COR-L47 (cell line): ENCODE data around the gene ITPRID2.
A peak's percentile ranks its signal among the peaks of the same experiment; 100 is the strongest.
"Not testable (repeated sequence)": the region's sequence is repeated elsewhere in the genome, so short reads cannot be mapped to it uniquely, and the experiment has no call there.

Source experiments
- DNase-seq: peaks from one replicate; lab custom pipeline; 2025; lab: John Stamatoyannopoulos, UW

The ITPRID2 gene

DNA sequence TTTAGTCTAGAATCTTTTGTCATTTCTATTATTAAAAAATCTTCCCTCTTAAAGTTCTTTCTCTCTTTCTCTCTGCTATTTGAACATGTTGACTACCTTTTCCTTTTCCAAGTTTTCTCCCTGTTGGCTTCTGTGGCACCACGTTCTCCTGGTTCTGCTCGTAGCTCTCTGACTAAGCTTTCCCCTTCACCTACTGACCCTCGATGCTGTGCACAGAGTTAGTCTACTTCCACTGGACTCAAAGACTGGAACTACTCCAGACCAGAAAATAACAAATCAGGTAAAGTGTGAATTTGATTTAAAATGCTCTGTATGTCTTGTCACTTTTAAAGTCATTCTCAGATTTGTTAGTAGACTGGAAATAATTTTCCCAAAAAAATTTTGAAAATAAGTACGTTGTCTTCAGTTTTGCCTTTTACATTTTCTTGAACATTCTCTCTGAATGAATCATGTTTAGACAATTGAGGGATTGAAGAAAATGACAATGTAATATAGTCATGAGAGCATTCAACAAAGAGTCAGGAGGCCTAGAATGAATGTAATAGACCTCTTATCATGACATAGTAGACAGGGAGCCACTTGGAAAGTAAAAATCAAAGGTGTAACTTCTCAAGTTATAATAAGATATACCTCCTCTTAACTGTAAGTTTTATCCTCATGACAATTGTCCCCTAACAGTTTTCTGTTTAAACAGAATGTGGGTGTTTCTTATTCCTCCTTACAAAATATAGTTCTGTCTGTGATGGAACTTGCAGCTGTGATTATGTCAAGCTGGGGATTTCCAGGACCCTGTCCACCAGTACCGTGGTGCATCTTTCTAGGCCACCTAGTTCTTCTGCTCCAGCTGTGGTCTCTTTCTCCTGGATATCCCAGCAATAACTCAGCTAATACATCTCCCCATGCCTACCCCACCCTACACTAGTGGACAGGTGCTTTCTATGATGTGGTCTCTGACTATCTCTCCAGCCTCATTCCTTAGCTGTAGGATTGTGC lies 25.5 kb downstream of the ITPRID2 start:
- no peak for DNase-seq

GRCh38 chr2:181918188-181918587 lies 26.7 kb downstream of the ITPRID2 start:
- DNase-seq: no peak

DNA sequence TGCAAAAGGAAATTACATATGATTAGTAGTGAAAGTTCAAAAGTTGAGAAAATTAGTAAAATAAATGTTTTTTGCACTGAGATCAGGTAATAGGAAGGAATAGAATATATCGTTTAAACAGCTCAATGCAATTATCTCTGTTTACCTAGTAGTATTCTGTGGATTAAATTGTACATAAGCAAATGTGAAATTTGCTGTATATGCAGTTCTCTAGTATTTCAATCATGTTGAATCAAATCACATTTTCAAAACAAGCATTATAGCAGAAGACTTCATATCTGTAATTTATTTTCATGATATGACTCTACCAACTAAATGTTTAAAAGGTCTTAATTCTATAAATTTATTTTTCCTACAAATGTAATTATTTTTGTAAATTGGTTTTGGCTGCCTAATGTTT lies 31.6 kb downstream of the ITPRID2 start:
- no peak for DNase-seq

GRCh38 chr2:181924336-181924735 lies 32.8 kb downstream of the ITPRID2 start:
- no peak for DNase-seq

- no peak for DNase-seq
Observed at GRCh38 chr2:181934694-181935093, 43.2 kb downstream of the ITPRID2 start.

DNA sequence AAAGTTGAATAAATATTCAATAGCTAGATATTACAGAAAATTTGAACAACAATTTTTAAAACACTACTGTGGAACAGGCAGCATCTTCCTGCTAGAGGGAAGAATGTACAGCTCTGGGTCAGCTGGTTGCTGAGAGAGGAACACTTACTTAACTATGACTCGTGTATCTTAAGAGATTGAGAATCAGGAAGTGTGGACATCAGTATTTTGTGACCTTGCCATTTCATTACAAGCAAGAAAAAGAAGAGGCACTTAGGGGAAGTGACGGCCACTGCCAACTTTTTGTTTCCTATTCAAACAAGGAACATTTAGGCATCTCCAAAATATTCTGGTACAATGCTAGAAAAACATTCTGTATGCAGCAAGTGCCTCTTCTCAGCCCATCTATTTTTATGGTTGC lies 45.9 kb downstream of the ITPRID2 start:
- no peak for DNase-seq

- no peak for DNase-seq
Observed at GRCh38 chr2:181943411-181944124, 52.0 kb downstream of the ITPRID2 start.

GRCh38 chr2:181944164-181944913 lies 52.8 kb downstream of the ITPRID2 start:
- no peak for DNase-seq

DNA sequence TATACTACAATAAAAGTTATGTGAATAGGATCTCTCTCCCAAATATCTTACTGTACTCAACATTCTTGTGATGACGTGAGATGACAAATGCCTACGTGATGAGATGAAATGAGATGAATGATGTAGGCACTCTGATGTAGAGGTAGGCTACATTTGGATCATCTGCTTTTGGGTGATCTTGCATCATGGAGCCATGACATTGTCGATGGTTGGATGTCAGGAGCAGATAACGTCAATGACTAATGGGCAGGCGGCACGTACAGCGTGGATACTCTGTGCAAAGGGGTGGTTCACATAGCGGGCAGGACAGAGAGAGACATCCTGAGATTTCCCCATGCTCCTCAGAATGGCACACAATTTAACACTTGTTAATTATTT lies 53.4 kb downstream of the ITPRID2 start:
- no peak for DNase-seq

DNA sequence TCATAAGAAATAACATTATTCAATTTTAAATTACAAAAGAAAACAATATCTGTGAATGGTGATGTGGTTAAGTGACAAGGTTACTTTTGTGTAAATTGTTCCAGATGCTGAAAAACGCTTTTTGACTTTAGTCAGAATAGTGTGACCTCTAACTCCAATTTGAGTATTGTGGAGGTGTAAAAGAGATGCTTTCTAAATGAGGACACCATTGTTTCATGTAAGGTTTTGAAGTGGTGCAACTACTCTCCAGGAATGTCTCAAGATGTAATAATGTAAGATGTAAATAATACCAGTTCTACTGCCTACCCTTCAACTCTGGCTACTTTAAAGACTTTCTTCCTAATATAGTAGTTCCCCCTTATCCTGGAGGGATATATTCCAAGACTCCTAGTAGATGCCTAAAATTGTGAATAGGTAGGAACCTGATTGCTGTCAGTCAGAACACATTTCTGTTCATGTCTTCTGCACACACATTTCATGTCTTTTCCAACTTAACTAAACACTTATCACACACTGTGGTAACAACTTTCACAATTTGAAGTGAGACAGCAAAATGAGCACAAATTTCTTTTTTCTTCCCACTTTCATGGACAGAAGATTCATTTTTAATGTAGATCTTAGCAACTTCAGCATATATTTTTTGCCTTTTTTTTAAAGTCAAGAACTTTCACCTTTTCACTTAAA lies 55.1 kb downstream of the ITPRID2 start:
- DNase-seq: no peak

DNA sequence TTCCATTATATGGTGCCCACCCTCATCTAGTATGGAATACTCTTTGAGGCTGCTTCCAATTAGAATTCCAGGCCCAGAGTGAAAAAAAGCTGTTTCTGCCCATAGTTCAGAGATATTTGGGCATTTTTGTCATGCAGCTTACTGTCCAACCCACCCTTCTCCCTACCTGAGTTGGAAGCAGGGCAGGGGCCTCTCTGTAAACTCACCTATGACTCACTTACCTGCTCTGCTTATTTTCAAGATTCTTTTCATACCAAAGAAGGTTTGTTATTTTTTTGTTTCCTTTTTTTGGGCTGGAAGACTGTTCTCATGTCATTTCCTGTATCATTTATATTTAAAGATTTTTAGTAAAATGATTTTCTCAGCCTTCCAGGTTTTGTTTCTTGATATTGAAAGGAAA lies 55.7 kb downstream of the ITPRID2 start:
- DNase-seq: no peak

GRCh38 chr2:181948227-181948626 lies 56.7 kb downstream of the ITPRID2 start:
- no peak for DNase-seq

DNA sequence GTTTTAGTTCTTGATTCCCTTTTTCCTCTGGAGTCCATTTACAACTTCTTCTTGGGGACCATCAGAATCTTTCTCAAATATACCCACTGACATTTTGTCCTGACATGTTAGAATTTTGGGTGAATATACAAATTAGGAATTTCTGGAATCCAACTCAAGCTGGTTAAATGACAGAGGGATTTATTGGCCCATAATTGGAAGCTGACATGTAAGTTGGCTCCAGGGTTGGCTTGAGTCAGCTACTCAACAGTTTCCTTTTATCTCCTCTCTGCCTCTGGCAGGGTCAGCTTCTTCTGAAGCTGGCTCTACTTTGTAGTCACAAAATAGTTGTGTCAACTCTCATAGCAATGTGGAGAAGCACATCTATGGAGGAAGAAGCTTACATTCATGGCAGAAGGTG lies 57.5 kb downstream of the ITPRID2 start:
- no peak for DNase-seq

DNA sequence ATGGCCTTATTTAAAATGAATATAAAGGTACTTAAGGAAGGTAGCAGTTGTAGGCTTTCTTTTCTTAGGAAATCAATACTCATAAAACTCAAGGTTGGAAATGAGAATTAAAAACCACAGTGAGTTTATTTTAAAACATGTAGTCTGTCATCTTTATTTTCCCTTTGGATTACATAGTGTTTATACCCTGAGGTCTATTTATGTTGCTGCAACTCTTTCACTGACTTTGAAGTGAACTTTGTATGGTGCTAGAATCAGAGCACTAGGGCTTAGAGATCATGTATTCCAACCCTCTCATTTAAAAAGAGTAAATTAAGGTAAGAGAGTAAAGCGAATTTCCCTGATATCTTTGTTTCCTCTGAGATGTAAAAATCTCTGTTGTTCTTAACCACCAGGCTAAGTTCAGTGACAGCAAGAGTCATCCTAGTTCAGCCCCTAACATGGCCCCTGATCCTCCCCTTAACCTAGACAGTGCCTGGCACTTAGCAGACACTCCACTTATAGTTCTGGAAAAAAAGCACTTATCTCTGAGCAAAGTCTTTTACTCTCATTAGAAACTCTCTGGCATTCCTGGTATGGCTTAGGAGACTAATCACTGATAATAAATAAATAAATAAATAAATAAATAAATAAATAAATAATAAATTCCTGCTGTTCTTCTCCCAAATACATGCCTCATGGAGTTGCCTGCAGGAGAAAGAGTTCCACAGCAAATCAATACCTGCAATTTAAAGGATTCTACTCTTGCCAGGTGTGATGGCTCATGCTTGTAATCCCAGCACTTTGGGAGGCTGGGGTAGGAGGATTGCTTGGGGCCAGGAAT lies 61.1 kb downstream of the ITPRID2 start:
- no peak for DNase-seq

- DNase-seq: no peak
Observed at GRCh38 chr2:181953881-181954537, 62.5 kb downstream of the ITPRID2 start.

GRCh38 chr2:181954538-181954883 lies 63.0 kb downstream of the ITPRID2 start:
- DNase-seq: no peak

DNA sequence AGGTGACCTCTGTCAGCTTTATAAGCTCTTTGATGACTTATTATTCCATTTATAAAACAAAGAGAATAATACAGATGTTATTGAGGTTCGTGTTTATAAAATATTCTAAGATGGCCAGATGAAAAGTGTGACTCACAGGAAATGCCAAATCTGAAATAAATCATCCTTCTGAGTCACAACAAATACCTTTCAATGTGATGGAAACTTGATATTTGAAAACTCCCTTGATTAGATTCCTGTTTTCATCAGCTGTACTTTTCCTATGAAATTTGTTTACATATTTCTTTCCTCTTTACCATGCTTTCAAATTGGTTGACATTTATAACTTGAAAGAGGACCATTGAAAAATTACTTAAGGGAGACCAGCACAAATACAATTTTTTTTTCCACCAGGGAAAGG lies 63.5 kb downstream of the ITPRID2 start:
- peak; percentile 5 for DNase-seq

GRCh38 chr2:181955866-181956265 lies 64.3 kb downstream of the ITPRID2 start:
- not testable (repeated sequence) for DNase-seq

- DNase-seq: no peak
Observed at GRCh38 chr2:181957668-181958067, 66.1 kb downstream of the ITPRID2 start.

DNA sequence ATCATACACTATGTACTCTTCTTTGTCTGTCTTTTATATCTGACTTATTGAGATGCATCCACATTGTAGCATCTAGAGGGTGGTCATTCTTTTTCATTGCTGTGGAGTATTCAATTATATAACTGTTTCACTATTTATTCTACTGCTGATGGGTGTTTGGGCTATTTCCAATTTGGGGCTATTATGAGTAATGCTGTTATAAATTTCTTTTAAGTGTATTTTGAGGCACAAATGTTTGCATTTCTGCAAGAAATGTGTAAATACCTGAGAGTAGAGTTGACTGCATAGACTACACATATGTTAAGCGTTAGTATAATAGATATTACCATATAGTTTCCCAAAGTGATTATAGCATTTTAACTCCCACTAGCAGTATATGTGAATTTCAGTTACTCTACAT lies 67.2 kb downstream of the ITPRID2 start:
- DNase-seq: no peak

GRCh38 chr2:181959508-181959907 lies 68.0 kb downstream of the ITPRID2 start:
- no peak for DNase-seq
